ENCODE data around the gene UQCRQ.

DNA sequence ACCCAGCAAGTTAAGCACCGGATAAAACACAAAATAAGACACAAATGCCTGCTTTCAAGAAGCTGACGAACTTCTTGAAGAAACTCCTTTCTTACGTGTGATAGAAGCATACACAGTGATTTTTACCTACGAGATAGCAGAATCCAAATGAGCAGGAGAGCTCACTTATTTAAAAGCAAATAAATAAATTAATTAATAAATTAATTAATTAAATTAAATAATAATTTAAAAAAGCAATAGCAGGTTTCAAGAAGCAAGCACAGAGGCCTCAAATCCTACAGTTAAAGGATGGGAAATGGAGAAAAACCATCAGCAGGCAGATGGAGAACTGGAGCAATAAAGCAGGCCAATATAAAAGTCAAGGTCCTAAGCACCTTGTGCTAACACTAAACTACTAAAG, 24.4 kb downstream of the UQCRQ start:
- TF ChIP-seq POLR2A (IDR thresholded peaks at IDR 0.05) = no peak
- TF ChIP-seq CTCF (IDR thresholded peaks at IDR 0.05 in 4 of 5, conservative IDR thresholded peaks at IDR 0.05 in 1 of 5) = no peak
